HEK293 (cell line): Measurements from ENCODE around the gene TK2.

ENCODE experiments used
- CTCF ChIA-PET: fragments of 350-600 bp; formaldehyde crosslinking; extraction: SDS; loops from one replicate; lab custom pipeline; 2021; ENCODE audit warnings: antibody characterized with exemption; lab: Yijun Ruan, JAX
- POLR2A ChIA-PET: fragments of 300-600 bp; formaldehyde crosslinking; extraction: SDS; loops from one replicate; lab custom pipeline; 2020; ENCODE audit warnings: antibody characterized with exemption, inconsistent platforms; lab: Yijun Ruan, JAX
- H3K27ac ChIP-seq: fragments of 200-500 bp; sonication (Bioruptor generic); 2 replicates; pipeline ENCODE4 v1.5.1; 2014; ENCODE audit warnings: low read depth, low read length, control low read depth, inconsistent platforms; ENCODE audit errors: extremely low read depth
- H3K36me3 ChIP-seq, 2 experiments: fragments of 200-500 bp in 1 of 2; sonication (Bioruptor generic) in 1 of 2; 1 replicate in 1 of 2; 2 replicates in 1 of 2; pipeline ENCODE4 v1.5.1; 2014 to 2017; ENCODE audit warnings: inconsistent platforms in 2 of 2, low read length in 2 of 2; ENCODE audit not compliant: control insufficient read depth in 2 of 2, insufficient read depth in 1 of 2
- H3K4me1 ChIP-seq: fragments of 200-500 bp; sonication (Bioruptor generic); 2 replicates; pipeline ENCODE4 v1.5.1; 2014; ENCODE audit warnings: mild to moderate bottlenecking, low read length, inconsistent platforms; ENCODE audit not compliant: control insufficient read depth, insufficient read depth
- H3K4me3 ChIP-seq: 2 replicates; pipeline ENCODE4 v1.5.1; 2011; ENCODE audit warnings: low read depth, mild to moderate bottlenecking, control low read depth, low read length, moderate library complexity
- H3K9me3 ChIP-seq: fragments of 200-500 bp; sonication (Bioruptor generic); 2 replicates; pipeline ENCODE4 v1.5.1; 2014; ENCODE audit warnings: low read depth, low read length, inconsistent platforms; ENCODE audit not compliant: control insufficient read depth, insufficient read depth
- KLF10 ChIP-seq: fragments of 450-650 bp; IDR thresholded peaks from 2 replicates; pipeline ENCODE4 v1.5.1; 2018; ENCODE audit warnings: missing biosample characterization, mild to moderate bottlenecking, missing genetic modification characterization
- MEIS1 ChIP-seq: sonication (generic); formaldehyde crosslinking; IDR thresholded peaks from 2 replicates; pipeline ENCODE4 v1.8.1; 2022; ENCODE audit warnings: missing genetic modification reagents, mild to moderate bottlenecking, borderline replicate concordance
- OSR2 ChIP-seq: fragments of 450-650 bp; formaldehyde crosslinking; IDR thresholded peaks from 2 replicates; pipeline ENCODE4 v1.5.1; 2016; ENCODE audit warnings: missing biosample characterization, missing genetic modification characterization
- OVOL3 ChIP-seq: fragments of 450-650 bp; formaldehyde crosslinking; IDR thresholded peaks from 2 replicates; pipeline ENCODE4 v1.5.1; 2016; ENCODE audit warnings: missing biosample characterization, missing genetic modification characterization
- ZIC2 ChIP-seq: fragments of 450-650 bp; formaldehyde crosslinking; IDR thresholded peaks from 2 replicates; pipeline ENCODE4 v1.5.1; 2016; ENCODE audit warnings: missing biosample characterization, missing genetic modification characterization
- ZNF140 ChIP-seq: fragments of 450-650 bp; formaldehyde crosslinking; IDR thresholded peaks from 2 replicates; pipeline ENCODE4 v1.5.1; 2016; ENCODE audit warnings: missing biosample characterization, missing genetic modification characterization
- ZNF311 ChIP-seq: fragments of 450-650 bp; formaldehyde crosslinking; IDR thresholded peaks from 2 replicates; pipeline ENCODE4 v1.5.1; 2017; ENCODE audit warnings: missing biosample characterization, missing genetic modification characterization, borderline replicate concordance
- ZNF521 ChIP-seq: fragments of 450-650 bp; formaldehyde crosslinking; IDR thresholded peaks from 2 replicates; pipeline ENCODE4 v1.5.1; 2017; ENCODE audit warnings: missing biosample characterization, mild to moderate bottlenecking, missing genetic modification characterization
- ZNF624 ChIP-seq: fragments of 450-650 bp; formaldehyde crosslinking; IDR thresholded peaks from 2 replicates; pipeline ENCODE4 v1.5.1; 2017; ENCODE audit warnings: missing biosample characterization, missing genetic modification characterization
- ZNF654 ChIP-seq: fragments of 450-650 bp; formaldehyde crosslinking; IDR thresholded peaks from 2 replicates; pipeline ENCODE4 v1.5.1; 2016; ENCODE audit warnings: low read depth, missing biosample characterization, missing genetic modification characterization
- ZNF843 ChIP-seq: fragments of 450-650 bp; formaldehyde crosslinking; IDR thresholded peaks from 2 replicates; pipeline ENCODE4 v1.5.1; 2016; ENCODE audit warnings: missing biosample characterization, missing genetic modification characterization
- TF ChIP-seq, protein P1 (sequence below): fragments of 450-650 bp; formaldehyde crosslinking; IDR thresholded peaks from 2 replicates; pipeline ENCODE4 v1.5.1; 2017; ENCODE audit warnings: missing biosample characterization, missing genetic modification characterization
- TF ChIP-seq, protein P2 (sequence below): fragments of 450-650 bp; formaldehyde crosslinking; IDR thresholded peaks from 2 replicates; pipeline ENCODE4; 2016; ENCODE audit warnings: missing biosample characterization, missing genetic modification characterization
- TF ChIP-seq, protein P3 (sequence below): fragments of 450-650 bp; formaldehyde crosslinking; IDR thresholded peaks from 2 replicates; pipeline ENCODE4 v1.5.1; 2016; ENCODE audit warnings: missing biosample characterization, missing genetic modification characterization, borderline replicate concordance
- TF ChIP-seq, protein P4 (sequence below): fragments of 450-650 bp; formaldehyde crosslinking; IDR thresholded peaks from 2 replicates; pipeline ENCODE4 v1.5.1; 2017; ENCODE audit warnings: missing biosample characterization, missing genetic modification characterization
- TF ChIP-seq, protein P5 (sequence below): fragments of 450-650 bp; formaldehyde crosslinking; conservative IDR thresholded peaks from 2 replicates; pipeline ENCODE4 v1.5.1; 2016; ENCODE audit warnings: low read depth, missing biosample characterization, missing genetic modification characterization

TK2 gene

DNA sequence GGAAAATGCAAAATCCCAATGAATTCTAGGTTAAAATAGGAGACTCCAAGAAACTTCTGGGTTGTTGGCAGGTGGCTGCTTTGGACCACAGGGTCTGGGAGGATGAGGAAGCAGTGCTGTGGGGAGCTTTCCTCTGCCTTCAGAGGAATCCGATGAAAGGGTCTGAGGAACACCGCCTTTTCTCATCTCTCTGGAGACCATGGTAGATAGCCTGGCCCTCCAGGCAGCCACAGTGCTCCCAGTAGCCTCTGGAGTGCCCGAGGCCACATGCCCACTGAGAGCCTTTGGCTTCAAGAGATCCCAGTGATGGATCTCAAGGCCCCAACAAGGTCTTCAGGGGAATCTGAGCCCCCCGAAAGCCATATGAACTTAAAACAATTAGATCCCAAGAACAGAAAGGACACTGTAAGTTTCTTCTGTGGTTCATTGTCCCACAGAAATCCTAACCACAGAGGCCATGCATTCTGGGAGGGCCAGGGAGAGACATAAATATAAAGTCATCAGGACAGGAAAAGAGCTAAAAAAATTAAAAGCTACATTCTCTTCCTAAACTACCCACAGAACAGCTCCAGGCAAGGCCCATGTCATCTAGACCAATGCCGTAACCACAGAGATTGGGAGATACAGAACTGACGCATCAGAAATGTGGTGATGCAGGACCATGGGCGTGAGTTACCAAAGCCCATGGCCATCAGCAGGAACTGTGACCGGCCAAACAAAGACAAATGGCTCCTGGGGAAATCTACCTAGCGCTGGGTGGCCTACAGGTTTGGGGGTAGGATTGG is 24.3 kb downstream of the TK2 start (continued):
- TF ChIP-seq, protein P1, sequence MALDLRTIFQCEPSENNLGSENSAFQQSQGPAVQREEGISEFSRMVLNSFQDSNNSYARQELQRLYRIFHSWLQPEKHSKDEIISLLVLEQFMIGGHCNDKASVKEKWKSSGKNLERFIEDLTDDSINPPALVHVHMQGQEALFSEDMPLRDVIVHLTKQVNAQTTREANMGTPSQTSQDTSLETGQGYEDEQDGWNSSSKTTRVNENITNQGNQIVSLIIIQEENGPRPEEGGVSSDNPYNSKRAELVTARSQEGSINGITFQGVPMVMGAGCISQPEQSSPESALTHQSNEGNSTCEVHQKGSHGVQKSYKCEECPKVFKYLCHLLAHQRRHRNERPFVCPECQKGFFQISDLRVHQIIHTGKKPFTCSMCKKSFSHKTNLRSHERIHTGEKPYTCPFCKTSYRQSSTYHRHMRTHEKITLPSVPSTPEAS (tag by site-specific recombination) = no peak
- TF ChIP-seq MEIS1 (CRISPR knock-in tag) (no peak), ZNF311 (tag by site-specific recombination) (no peak), OVOL3 (tag by site-specific recombination) (no peak), ZNF654 (tag by site-specific recombination) (no peak)
- TF ChIP-seq, protein P2, sequence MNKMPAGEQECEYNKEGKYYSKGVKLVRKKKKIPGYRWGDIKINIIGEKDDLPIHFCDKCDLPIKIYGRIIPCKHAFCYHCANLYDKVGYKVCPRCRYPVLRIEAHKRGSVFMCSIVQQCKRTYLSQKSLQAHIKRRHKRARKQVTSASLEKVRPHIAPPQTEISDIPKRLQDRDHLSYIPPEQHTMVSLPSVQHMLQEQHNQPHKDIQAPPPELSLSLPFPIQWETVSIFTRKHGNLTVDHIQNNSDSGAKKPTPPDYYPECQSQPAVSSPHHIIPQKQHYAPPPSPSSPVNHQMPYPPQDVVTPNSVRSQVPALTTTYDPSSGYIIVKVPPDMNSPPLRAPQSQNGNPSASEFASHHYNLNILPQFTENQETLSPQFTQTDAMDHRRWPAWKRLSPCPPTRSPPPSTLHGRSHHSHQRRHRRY = no peak

DNA sequence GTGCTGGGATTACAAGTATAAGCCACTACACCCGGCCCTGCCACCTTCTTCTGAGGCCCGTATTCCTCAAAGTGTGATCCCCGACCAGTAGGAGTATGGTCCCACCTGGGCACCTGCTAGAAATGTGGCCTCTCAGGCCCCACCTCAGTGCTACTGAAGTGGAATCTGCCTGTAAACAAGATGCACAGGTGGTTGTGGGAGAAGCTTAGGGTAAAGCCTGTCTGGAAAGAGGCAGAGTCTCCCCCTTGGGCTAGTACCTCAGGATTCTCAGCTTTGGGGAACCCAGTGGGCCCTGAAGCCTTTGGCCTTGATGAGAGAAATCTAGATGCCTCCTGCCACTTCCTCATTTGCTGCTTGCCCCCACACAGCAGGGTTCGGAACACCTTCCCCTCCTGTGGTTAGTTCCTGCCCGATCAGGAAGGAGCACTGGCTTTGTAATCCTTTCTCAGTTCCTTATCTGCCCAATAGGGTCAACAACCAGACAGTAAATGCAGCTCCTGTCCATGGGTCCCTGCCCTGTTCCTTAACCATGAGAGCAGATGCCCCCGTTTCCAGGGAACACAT is 25.2 kb downstream of the TK2 start:
- no peak overlapping the region for H3K4me3 ChIP-seq
- TF ChIP-seq ZNF140 (tag by site-specific recombination) = no peak
- TF ChIP-seq, protein P3, sequence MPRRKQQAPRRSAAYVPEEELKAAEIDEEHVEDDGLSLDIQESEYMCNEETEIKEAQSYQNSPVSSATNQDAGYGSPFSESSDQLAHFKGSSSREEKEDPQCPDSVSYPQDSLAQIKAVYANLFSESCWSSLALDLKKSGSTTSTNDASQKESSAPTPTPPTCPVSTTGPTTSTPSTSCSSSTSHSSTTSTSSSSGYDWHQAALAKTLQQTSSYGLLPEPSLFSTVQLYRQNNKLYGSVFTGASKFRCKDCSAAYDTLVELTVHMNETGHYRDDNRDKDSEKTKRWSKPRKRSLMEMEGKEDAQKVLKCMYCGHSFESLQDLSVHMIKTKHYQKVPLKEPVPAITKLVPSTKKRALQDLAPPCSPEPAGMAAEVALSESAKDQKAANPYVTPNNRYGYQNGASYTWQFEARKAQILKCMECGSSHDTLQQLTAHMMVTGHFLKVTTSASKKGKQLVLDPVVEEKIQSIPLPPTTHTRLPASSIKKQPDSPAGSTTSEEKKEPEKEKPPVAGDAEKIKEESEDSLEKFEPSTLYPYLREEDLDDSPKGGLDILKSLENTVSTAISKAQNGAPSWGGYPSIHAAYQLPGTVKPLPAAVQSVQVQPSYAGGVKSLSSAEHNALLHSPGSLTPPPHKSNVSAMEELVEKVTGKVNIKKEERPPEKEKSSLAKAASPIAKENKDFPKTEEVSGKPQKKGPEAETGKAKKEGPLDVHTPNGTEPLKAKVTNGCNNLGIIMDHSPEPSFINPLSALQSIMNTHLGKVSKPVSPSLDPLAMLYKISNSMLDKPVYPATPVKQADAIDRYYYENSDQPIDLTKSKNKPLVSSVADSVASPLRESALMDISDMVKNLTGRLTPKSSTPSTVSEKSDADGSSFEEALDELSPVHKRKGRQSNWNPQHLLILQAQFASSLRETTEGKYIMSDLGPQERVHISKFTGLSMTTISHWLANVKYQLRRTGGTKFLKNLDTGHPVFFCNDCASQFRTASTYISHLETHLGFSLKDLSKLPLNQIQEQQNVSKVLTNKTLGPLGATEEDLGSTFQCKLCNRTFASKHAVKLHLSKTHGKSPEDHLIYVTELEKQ = no peak
- TF ChIP-seq ZNF843 (tag by site-specific recombination) = no peak
- TF ChIP-seq, protein P4, sequence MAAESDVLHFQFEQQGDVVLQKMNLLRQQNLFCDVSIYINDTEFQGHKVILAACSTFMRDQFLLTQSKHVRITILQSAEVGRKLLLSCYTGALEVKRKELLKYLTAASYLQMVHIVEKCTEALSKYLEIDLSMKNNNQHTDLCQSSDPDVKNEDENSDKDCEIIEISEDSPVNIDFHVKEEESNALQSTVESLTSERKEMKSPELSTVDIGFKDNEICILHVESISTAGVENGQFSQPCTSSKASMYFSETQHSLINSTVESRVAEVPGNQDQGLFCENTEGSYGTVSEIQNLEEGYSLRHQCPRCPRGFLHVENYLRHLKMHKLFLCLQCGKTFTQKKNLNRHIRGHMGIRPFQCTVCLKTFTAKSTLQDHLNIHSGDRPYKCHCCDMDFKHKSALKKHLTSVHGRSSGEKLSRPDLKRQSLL (tag by site-specific recombination) = no peak
- TF ChIP-seq ZNF624 (tag by site-specific recombination) = no peak
- TF ChIP-seq KLF10 (tag by site-specific recombination) = no peak
- no peak for TF ChIP-seq OSR2
- TF ChIP-seq, protein P5, sequence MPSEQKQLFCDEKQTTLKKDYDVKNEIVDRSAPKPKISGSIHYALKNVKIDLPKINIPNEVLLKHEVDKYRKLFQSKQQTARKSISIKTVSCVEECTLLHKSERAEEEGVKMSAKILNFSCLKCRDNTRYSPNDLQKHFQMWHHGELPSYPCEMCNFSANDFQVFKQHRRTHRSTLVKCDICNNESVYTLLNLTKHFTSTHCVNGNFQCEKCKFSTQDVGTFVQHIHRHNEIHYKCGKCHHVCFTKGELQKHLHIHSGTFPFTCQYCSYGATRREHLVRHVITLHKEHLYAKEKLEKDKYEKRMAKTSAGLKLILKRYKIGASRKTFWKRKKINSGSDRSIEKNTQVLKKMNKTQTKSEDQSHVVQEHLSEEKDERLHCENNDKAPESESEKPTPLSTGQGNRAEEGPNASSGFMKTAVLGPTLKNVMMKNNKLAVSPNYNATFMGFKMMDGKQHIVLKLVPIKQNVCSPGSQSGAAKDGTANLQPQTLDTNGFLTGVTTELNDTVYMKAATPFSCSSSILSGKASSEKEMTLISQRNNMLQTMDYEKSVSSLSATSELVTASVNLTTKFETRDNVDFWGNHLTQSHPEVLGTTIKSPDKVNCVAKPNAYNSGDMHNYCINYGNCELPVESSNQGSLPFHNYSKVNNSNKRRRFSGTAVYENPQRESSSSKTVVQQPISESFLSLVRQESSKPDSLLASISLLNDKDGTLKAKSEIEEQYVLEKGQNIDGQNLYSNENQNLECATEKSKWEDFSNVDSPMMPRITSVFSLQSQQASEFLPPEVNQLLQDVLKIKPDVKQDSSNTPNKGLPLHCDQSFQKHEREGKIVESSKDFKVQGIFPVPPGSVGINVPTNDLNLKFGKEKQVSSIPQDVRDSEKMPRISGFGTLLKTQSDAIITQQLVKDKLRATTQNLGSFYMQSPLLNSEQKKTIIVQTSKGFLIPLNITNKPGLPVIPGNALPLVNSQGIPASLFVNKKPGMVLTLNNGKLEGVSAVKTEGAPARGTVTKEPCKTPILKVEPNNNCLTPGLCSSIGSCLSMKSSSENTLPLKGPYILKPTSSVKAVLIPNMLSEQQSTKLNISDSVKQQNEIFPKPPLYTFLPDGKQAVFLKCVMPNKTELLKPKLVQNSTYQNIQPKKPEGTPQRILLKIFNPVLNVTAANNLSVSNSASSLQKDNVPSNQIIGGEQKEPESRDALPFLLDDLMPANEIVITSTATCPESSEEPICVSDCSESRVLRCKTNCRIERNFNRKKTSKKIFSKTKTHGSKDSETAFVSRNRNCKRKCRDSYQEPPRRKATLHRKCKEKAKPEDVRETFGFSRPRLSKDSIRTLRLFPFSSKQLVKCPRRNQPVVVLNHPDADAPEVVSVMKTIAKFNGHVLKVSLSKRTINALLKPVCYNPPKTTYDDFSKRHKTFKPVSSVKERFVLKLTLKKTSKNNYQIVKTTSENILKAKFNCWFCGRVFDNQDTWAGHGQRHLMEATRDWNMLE = no peak
- no peak for TF ChIP-seq ZIC2
- TF ChIP-seq ZNF521 (tag by site-specific recombination) = no peak
- H3K27ac ChIP-seq = no peak overlapping the region
- ChIA-PET CTCF (no interaction called here), POLR2A (no interaction called here)
- H3K36me3 ChIP-seq = peaks cover 0 to 42% of the 10 kb centered on the region in 2 experiments; a peak in 2 of 3 replicates
- H3K9me3 ChIP-seq = no peaks in the 10 kb centered on the region
- H3K4me1 ChIP-seq = peaks cover 4% of the 10 kb centered on the region; the same call in 1 of the 2 replicates
